RWPE1 (cell line): Measurements from ENCODE around the gene COL19A1.

Experiments
- CTCF ChIA-PET: fragments of 350-600 bp; sonication (Branson Sonifier 250); formaldehyde crosslinking; extraction: SDS; loops from one replicate; lab custom pipeline; 2021; lab: Yijun Ruan, JAX
- POLR2A ChIA-PET: fragments of 400-600 bp; formaldehyde crosslinking; extraction: SDS; loops from one replicate; lab custom pipeline; 2020; ENCODE audit warnings: antibody characterized with exemption; ENCODE audit not compliant: low non-redundant PET; lab: Yijun Ruan, JAX
- DNase-seq: peaks from one replicate; pipeline ENCODE4 v3.0.0; 2012; ENCODE audit warnings: low spot score
- H3K27ac ChIP-seq: fragments of 450-650 bp; 2 replicates; pipeline ENCODE4 v1.5.1; 2017
- TF ChIP-seq, protein P1 (sequence below): fragments of 450-650 bp; conservative IDR thresholded peaks from 2 replicates; pipeline ENCODE4 v1.5.1; 2017; ENCODE audit warnings: low read depth, mild to moderate bottlenecking

Gene COL19A1

GRCh38 chr6:70062010-70062409, 195.7 kb downstream of the COL19A1 start:
- no peak overlapping the region for H3K27ac ChIP-seq
- DNase-seq = no peak
- ChIA-PET CTCF (no interaction called here), POLR2A (no interaction called here)
- TF ChIP-seq, protein P1, sequence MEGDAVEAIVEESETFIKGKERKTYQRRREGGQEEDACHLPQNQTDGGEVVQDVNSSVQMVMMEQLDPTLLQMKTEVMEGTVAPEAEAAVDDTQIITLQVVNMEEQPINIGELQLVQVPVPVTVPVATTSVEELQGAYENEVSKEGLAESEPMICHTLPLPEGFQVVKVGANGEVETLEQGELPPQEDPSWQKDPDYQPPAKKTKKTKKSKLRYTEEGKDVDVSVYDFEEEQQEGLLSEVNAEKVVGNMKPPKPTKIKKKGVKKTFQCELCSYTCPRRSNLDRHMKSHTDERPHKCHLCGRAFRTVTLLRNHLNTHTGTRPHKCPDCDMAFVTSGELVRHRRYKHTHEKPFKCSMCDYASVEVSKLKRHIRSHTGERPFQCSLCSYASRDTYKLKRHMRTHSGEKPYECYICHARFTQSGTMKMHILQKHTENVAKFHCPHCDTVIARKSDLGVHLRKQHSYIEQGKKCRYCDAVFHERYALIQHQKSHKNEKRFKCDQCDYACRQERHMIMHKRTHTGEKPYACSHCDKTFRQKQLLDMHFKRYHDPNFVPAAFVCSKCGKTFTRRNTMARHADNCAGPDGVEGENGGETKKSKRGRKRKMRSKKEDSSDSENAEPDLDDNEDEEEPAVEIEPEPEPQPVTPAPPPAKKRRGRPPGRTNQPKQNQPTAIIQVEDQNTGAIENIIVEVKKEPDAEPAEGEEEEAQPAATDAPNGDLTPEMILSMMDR = no peak

- H3K27ac ChIP-seq = no peak overlapping the region
- TF ChIP-seq, protein P1 = no peak
- CTCF ChIA-PET = no interaction called here
- no peak for DNase-seq
- POLR2A ChIA-PET = no interaction called here
Observed at GRCh38 chr6:70072540-70073179, 206.3 kb downstream of the COL19A1 start.

DNA sequence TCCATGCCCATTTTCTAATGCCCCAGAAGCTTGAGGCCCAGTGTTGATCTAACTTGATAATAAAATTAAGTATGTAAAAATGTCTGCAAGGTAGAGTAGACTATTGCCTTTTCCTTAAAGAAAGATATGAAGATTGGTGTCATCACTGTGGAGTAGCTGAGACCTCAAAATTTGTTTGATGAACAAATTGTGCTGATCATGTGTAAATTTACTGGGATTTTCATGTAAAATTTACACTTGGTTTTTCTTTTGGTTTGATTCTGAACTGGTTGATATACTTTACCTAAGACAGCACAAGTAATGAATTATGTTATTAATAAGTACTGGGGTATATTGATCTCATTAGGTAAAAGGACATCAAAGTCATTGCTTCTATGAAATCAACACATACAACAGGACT, 207.3 kb downstream of the COL19A1 start:
- TF ChIP-seq, protein P1 = no peak
- no peak overlapping the region for H3K27ac ChIP-seq
- ChIA-PET POLR2A (no interaction called here), CTCF (interaction anchor here (0.5 kb wide), 1 partner anchor 1363 kb away, joined by 5 read pairs; no protein-coding TSS in a partner anchor)
- DNase-seq = no peak

DNA sequence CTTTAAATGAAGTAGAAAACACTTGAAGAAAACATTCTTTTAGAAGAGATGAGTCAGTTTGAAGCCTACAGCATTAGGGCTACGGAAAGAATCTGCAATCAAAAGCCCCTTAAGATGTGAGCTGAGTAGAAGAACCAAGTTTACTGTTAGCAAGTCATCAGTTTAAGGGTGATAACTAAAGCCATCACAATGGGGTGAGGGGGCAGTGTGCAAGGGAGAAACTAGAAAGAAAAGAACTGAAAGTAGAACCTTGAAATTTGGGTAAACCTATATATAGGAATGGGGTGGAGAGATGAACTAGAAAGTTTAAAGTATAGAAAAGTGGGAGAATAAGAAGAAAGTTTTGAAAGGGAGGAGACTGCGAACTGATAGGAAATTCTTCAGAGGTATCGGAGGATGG, 212.9 kb downstream of the COL19A1 start:
- ChIA-PET CTCF (no interaction called here), POLR2A (no interaction called here)
- TF ChIP-seq, protein P1 = no peak
- no peak for DNase-seq
- no peak overlapping the region for H3K27ac ChIP-seq

- no peak for DNase-seq
- ChIA-PET CTCF (interaction anchor here (0.6 to 0.7 kb wide), 2 partner anchors 17 to 454 kb away, joined by 3 read pairs; no protein-coding TSS in a partner anchor), POLR2A (no interaction called here)
- TF ChIP-seq, protein P1 = no peak
- H3K27ac ChIP-seq = no peak overlapping the region
Observed at GRCh38 chr6:70080443-70081070, 214.2 kb downstream of the COL19A1 start.

DNA sequence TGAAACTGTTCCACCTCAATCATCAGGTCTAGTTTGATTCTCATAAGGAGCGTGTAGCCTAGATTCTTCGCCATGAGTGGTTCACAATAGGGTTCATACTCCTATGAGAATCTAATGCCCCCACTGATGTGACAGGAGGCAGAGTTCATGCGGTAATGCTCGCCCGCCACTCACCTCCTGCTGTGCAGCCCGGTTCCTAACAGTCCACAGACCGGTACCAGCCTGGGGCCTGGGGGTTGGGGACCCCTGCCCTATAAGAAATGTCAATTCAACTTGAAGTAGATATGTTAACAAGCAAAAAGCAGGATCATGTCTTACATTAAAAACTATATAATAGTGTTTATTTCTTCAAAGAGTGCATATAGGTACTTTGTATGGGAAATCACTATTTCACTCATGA, 216.5 kb downstream of the COL19A1 start:
- DNase-seq = no peak
- ChIA-PET POLR2A (no interaction called here), CTCF (no interaction called here)
- TF ChIP-seq, protein P1 = no peak
- H3K27ac ChIP-seq = no peak overlapping the region
